Testis (tissue), 2 donors: ENCODE measurements around the gene GSG1.

Experiments used
- POLR2A ChIP-seq: fragments of 450-650 bp; IDR thresholded peaks from one replicate; pipeline ENCODE4 v1.6.1; 2017; ENCODE audit warnings: antibody characterized with exemption, mild to moderate bottlenecking, moderate library complexity
- TF ChIP-seq, protein P1 (sequence below), 3 experiments: fragments of 450-650 bp in 2 of 3; fragments of 200-600 bp in 1 of 3; sonication (generic) in 1 of 3; IDR thresholded peaks; one replicate each; pipeline ENCODE4 v1.5.1; 2016 to 2019; ENCODE audit warnings: antibody characterized with exemption in 3 of 3, mild to moderate bottlenecking in 2 of 3, moderate library complexity in 1 of 3

DNA sequence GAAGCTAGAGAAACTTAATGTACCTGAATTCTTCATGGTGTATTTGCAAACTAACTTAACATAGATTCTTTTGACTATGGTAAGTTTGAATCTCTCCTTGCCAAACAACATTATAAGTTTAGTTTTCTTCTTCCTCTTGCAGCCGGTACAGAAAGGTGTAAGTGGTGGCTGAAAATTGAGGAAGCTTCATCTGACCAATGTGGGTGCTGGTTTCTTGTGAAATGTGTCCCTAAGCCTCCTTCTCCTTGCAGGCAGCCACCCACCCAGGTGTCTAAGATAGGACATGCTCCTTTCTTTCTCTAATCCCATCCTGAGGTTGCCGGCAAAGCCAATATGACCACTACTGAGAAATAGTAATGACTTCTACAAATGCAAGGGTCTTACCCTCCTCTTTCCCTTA is 20.6 kb downstream of the GSG1 start:
- TF ChIP-seq, protein P1, sequence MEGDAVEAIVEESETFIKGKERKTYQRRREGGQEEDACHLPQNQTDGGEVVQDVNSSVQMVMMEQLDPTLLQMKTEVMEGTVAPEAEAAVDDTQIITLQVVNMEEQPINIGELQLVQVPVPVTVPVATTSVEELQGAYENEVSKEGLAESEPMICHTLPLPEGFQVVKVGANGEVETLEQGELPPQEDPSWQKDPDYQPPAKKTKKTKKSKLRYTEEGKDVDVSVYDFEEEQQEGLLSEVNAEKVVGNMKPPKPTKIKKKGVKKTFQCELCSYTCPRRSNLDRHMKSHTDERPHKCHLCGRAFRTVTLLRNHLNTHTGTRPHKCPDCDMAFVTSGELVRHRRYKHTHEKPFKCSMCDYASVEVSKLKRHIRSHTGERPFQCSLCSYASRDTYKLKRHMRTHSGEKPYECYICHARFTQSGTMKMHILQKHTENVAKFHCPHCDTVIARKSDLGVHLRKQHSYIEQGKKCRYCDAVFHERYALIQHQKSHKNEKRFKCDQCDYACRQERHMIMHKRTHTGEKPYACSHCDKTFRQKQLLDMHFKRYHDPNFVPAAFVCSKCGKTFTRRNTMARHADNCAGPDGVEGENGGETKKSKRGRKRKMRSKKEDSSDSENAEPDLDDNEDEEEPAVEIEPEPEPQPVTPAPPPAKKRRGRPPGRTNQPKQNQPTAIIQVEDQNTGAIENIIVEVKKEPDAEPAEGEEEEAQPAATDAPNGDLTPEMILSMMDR (IDR thresholded peaks at IDR 0.05): no peak
- TF ChIP-seq POLR2A: no peak
